Cardiac muscle cell (in vitro differentiated cells and primary cell): Measurements from ENCODE around the gene GALNT18. TPM values are rescaled to one million over a fixed set of nuclear protein-coding genes. Genes with fewer than 3 reads are reported as not detected.
A peak's percentile ranks its signal among the peaks of the same experiment; 100 is the strongest.

Experiments used
- DNase-seq, 2 donors: peaks; one replicate each; pipeline versions ENCODE4 v3.0.0 to v3.0.0-alpha.2; 2010 to 2017; ENCODE audit warnings: low read depth in 1 of 2, low spot score in 1 of 2
- H3K27ac ChIP-seq: fragments of 200-600 bp; sonication (generic); 2 replicates; pipeline ENCODE4 v1.5.1; 2016
- H3K27me3 ChIP-seq: fragments of 200-600 bp; sonication (generic); 2 replicates; pipeline ENCODE4 v1.6.0; 2016; ENCODE audit warnings: control low read depth
- H3K36me3 ChIP-seq: fragments of 200-600 bp; sonication (generic); 2 replicates; pipeline ENCODE4 v1.5.1; 2016; ENCODE audit warnings: control low read depth
- H3K4me1 ChIP-seq: fragments of 200-600 bp; sonication (generic); 2 replicates; pipeline ENCODE4 v1.8.1; 2017; ENCODE audit warnings: low read depth, mild to moderate bottlenecking, mixed run types
- H3K4me3 ChIP-seq: fragments of 200-600 bp; sonication (generic); 2 replicates; pipeline ENCODE4 v1.5.1; 2016; ENCODE audit warnings: mild to moderate bottlenecking
- H3K9me3 ChIP-seq: fragments of 200-600 bp; sonication (generic); 2 replicates; pipeline ENCODE4 v1.5.1; 2017; ENCODE audit warnings: low read depth, mild to moderate bottlenecking, control low read depth
- polyA plus RNA-seq: library from polyadenylated mRNA; unstranded; fragments of >200 nt; fragmentation: Nextera tagmentation; extraction: Ambion mirVana; gene quantifications from 2 replicates; pipeline ENCODE4 v1.2.1, GENCODE V29; 2016
- total RNA-seq: library from RNA; depleted of rRNA; stranded (reverse); fragments of >200 nt; gene quantifications from 2 replicates; pipeline ENCODE4 v1.2.3, GENCODE V29; 2016
- TF ChIP-seq, protein P1 (sequence below): IDR thresholded peaks from 2 replicates; pipeline ENCODE4 v1.5.1; 2012; ENCODE audit warnings: low read depth, mild to moderate bottlenecking, low read length

The GALNT18 gene
- total and polyA plus RNA-seq, 2 experiments from 2014 or later = 2.1 to 2.2 TPM

DNA sequence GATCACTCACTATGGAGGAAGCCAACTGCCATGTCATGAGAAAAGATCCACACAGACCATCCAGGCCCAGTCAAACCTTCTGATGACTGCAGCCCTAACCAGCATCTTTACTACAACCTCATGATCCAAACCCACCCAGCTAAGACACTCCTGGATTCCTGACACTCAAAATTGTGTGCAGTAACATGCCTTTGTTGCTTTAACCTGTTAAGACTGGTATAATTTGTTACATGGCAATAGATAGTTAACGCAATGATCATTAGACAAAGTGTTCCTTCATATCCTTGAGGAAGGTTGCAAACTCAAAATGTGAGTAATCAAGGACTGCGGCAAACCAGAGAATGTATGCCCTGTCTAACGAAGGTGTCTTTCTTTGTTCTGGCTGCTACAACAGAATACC is 221.7 kb downstream of the GALNT18 start:
- Histone ChIP-seq H3K4me1 (no peaks in the 10 kb centered on the region), H3K27ac (no peak overlapping the region)
- TF ChIP-seq, protein P1, sequence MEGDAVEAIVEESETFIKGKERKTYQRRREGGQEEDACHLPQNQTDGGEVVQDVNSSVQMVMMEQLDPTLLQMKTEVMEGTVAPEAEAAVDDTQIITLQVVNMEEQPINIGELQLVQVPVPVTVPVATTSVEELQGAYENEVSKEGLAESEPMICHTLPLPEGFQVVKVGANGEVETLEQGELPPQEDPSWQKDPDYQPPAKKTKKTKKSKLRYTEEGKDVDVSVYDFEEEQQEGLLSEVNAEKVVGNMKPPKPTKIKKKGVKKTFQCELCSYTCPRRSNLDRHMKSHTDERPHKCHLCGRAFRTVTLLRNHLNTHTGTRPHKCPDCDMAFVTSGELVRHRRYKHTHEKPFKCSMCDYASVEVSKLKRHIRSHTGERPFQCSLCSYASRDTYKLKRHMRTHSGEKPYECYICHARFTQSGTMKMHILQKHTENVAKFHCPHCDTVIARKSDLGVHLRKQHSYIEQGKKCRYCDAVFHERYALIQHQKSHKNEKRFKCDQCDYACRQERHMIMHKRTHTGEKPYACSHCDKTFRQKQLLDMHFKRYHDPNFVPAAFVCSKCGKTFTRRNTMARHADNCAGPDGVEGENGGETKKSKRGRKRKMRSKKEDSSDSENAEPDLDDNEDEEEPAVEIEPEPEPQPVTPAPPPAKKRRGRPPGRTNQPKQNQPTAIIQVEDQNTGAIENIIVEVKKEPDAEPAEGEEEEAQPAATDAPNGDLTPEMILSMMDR = no peak

DNA sequence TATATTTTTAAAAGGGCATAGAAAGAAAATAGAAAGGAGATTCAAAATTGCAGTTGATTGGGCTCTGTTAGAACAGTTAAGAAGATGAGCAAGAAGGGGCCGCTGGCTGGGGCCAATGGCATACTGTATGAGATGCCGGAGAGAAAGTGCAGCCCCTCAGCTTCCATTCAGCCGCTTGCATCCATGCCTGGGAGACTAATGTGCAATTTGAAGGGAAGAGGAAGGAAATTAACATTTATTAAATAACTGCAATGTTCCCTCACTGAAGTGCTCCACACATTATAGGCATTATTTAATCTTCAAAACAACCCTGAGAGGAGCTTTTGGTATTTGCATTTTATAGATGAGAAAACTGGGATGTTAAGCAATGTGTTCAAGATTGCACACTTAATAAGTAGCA is 224.0 kb downstream of the GALNT18 start:
- peaks cover 41% of the 10 kb centered on the region for H3K27me3 ChIP-seq
- TF ChIP-seq, protein P1 = no peak
- no peaks in the 10 kb centered on the region for H3K4me1 ChIP-seq
- no peaks in the 10 kb centered on the region for H3K36me3 ChIP-seq
- no peak overlapping the region for H3K27ac ChIP-seq
- no peak overlapping the region for H3K4me3 ChIP-seq
- H3K9me3 ChIP-seq = no peaks in the 10 kb centered on the region
- no peak for DNase-seq

More for the DNA sequence above, 221.7 kb downstream of the GALNT18 start:
- Histone ChIP-seq H3K36me3 (no peaks in the 10 kb centered on the region), H3K27me3 (peaks cover 58% of the 10 kb centered on the region), H3K4me3 (no peak overlapping the region), H3K9me3 (no peaks in the 10 kb centered on the region)
- no peak for DNase-seq

DNA sequence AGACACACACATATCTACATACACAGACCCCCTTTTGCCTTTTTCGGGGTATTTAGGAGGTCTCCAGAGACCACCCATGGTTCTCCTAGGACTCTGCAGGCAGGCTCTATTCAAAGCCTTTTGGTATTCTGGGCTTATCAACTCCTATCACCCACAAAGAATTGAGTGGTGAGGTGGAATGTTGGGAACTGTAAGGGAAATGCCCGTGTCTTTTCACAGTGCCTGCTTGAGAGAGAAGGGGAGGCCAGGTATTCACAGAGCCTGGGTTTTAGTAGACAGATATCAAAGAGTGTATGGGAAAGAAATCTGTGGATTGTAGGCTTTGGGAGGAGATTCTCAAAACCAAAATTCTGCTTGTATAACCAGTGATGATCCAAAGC is 224.8 kb downstream of the GALNT18 start:
- DNase-seq = peak in 1 of 2 donors; percentile 37
- H3K36me3 ChIP-seq = no peaks in the 10 kb centered on the region
- no peak overlapping the region for H3K4me3 ChIP-seq
- no peaks in the 10 kb centered on the region for H3K9me3 ChIP-seq
- no peaks in the 10 kb centered on the region for H3K4me1 ChIP-seq
- TF ChIP-seq, protein P1 = no peak
- H3K27ac ChIP-seq = no peak overlapping the region
- H3K27me3 ChIP-seq = peaks cover 33% of the 10 kb centered on the region

DNA sequence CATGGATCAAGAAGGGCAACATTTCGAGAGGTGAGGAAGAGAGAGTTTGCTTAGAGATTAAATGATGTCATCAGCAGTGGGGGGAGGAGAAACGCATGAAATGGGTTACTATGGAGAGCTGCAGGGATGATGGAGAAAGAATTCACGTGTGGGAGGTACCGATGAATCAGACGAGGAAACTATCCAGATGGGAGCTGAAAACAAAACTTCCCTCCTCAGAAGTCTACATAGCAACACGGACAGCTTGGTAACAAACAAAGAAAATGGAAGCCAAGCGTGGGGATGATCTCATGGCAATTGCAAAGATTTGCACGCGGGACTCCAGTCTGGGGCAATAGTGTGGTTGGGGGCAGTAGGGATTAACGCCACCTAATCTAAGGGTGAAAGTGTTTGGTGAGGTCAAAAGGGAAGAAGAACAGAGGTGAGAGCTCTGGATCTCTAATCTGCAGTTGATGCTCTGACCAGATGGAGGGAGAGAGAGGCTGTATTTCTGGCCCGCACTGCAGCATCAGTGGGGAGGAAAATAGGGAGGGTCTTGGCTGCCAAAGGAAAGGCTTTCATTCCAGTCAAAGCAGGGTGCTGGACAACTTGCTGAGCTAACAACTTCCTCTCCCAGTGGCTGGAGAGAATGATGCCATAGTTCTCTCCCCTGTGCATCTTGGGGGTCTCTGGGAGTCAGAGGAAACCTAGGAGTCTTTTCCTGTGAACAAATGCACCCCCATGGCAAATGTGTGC is 225.3 kb downstream of the GALNT18 start:
- no peak overlapping the region for H3K4me3 ChIP-seq

DNA sequence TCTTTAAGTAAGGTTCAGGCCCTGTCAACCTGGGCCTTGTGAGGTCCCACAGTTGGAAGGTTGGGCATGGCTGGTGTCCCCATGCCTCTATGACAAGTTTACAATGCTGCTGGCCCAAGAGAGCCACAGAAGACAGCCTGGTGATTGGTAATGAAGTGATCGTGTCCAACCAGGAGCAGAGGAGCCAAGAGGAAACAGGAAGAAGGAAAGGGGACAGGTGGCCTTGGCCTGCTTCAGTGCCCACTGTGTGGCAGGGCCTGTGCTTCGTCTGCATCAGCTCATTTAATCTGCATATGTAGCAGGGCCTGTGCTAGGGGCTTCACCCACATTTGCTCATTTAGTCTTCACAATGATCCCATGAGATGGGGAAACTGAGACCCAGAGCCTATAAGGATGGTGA is 226.7 kb downstream of the GALNT18 start:
- H3K27ac ChIP-seq = no peak overlapping the region
- H3K36me3 ChIP-seq = no peaks in the 10 kb centered on the region
- H3K4me3 ChIP-seq = no peak overlapping the region
- H3K4me1 ChIP-seq = no peaks in the 10 kb centered on the region
- H3K9me3 ChIP-seq = no peaks in the 10 kb centered on the region
- TF ChIP-seq, protein P1 = no peak
- DNase-seq = no peak
- H3K27me3 ChIP-seq = peaks cover 28% of the 10 kb centered on the region

More for the DNA sequence above, 225.3 kb downstream of the GALNT18 start:
- H3K27me3 ChIP-seq = peaks cover 31% of the 10 kb centered on the region
- no peaks in the 10 kb centered on the region for H3K9me3 ChIP-seq
- no peaks in the 10 kb centered on the region for H3K4me1 ChIP-seq
- DNase-seq = peak in 1 of 2 donors; percentile 95
- TF ChIP-seq, protein P1 = no peak
- no peak overlapping the region for H3K27ac ChIP-seq
- no peaks in the 10 kb centered on the region for H3K36me3 ChIP-seq
